ENCODE measurements around the gene C9. TPM values are rescaled to one million over a fixed set of nuclear protein-coding genes. Genes with fewer than 3 reads are reported as not detected.

Gene C9
- polyA plus RNA-seq, 2 of the 4 experiments (the other 2 are of a cell fraction) = 0.03 TPM; not detected in 1

DNA sequence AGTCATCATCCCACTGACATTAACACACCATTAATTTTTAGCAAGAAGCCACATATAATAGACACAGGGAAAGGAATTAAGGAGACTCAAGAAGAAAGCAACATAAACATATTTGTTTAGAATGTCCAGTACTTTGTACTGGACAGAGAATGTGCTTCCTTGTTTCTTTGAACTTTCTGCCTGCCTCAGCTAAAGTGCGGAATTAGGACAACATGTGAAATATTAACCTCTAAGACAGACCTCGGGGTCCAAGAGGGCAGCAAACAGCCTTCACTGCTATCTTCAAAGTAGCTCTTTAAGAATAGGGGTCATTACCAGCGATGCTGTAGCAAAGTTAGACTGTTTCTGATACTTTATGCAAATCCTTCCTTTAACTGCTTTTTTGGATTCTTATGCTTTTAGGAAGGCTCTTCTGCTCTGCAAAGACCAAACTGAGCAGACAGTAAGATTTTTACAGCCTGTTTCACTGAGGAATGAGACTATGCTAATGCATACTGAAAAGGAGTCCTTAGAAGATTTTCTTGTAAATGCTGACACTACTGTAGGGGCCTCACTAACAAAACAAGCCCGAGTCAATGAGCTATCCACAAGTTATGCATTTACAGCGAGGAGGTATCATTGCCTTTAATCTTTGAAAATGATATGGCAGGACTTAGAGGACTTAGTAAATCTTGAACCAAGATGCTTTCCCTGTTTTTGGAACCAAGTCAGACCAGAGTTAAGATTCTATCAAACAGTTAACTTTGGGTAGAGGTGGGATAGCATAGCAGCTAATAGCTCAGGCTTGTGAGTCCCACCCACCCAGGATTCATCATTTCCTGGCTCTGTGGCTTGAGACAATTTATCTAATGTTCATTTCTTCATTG is 36.7 kb upstream of the C9 start:
- DNase-seq (ENCODE audit: low read depth in 1 of 2, low spot score in 1 of 2) = no peak
- POLR2A ChIA-PET = interaction anchor here (2.9 kb wide), 1 partner anchor 24 kb away, joined by 25 read pairs; the partner anchor contains the start of gene DAB2
- H3K4me1 ChIP-seq = peaks cover 36% of the 10 kb centered on the region
- FAIRE-seq = no peak
- no peaks in the 10 kb centered on the region for H3K9me3 ChIP-seq
- 46% methylated on average over 5 of the region's 5 CpGs for WGBS (ENCODE audit: missing lambda C conversion rate)
- ATAC-seq = no peak
- peak overlapping the region; percentile 59 for H3K4me2 ChIP-seq
- H3K27ac ChIP-seq = peak overlapping the region; percentile 75 to 78
- no peak overlapping the region for H3K4me3 ChIP-seq
- CTCF ChIA-PET = interaction anchor here (0.7 to 3.3 kb wide), 8 partner anchors 13 to 184 kb away, joined by 3 to 17 read pairs (median 4); partner anchors contain the start of gene DAB2
- no peak for TF ChIP-seq MYC (IDR thresholded peaks at IDR 0.05; ENCODE audit: borderline replicate concordance, low read length)
- no peak for TF ChIP-seq CBX8 (IDR thresholded peaks at IDR 0.05)
- no peak for TF ChIP-seq POLR2A (IDR thresholded peaks at IDR 0.05; ENCODE audit: low read length)

DNA sequence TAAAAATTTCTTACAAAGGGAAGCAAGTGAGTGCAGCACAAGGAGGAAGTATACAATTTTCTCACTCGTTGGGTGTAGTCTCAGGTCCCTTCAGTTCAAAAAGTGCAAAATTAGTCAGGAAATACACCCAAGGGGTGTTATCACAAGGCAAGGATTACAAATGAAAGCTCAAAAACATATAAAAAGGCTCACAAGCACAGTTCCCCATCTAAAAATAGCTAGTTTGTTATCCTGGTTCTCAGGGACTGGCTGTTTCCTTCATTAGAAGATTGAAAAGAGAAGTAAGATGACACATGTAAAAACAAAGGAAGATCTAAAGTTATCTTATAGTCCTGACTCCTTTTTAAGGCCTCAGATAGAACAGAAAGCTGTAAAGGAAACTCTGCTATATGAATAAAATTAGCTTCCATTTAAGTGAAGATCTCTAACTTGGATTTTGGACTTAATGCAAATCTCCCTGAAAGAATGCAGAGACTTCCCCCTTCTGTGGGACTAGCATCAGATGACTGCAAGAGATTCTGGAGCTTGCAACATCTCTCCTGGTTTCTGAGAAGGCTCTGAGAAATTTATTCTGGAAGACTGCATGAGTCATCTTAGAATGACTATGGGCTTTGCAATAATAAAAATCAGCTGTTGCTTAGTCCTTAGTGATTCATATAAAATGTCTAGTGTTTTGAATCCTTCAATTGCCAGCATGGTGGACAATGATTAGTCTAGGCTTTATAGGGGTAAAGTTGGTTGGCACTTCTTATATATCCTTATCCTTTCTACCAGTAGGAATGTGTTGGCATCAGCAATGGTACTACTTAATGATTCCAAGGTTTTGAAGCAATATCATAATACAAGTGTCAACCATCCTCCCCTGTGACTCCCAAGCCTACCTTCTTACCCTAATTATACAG is 35.1 kb upstream of the C9 start:
- ChIA-PET POLR2A (interaction anchor here (1.0 to 2.9 kb wide), 2 partner anchors 21 to 25 kb away, joined by 3 to 25 read pairs; partner anchors contain the start of gene DAB2), CTCF (interaction anchor here (0.6 to 5.0 kb wide), 6 partner anchors 12 to 171 kb away, joined by 3 to 30 read pairs (median 4); partner anchors contain the start of gene DAB2)
- peak; percentile 96 to 99 for ATAC-seq
- Histone ChIP-seq H3K4me2 (peak overlapping the region; percentile 59), H3K4me1 (peaks cover 48% of the 10 kb centered on the region), H3K27ac (peak overlapping the region; percentile 75 to 88), H3K9me3 (no peaks in the 10 kb centered on the region), H3K4me3 (no peak overlapping the region)
- peak; percentile 62 to 89 for DNase-seq (ENCODE audit: low read depth in 1 of 2, low spot score in 1 of 2)
- no peak for FAIRE-seq
- WGBS (ENCODE audit: missing lambda C conversion rate) = 88% methylated on average over 1 of the region's 1 CpG
- TF ChIP-seq, protein P1, sequence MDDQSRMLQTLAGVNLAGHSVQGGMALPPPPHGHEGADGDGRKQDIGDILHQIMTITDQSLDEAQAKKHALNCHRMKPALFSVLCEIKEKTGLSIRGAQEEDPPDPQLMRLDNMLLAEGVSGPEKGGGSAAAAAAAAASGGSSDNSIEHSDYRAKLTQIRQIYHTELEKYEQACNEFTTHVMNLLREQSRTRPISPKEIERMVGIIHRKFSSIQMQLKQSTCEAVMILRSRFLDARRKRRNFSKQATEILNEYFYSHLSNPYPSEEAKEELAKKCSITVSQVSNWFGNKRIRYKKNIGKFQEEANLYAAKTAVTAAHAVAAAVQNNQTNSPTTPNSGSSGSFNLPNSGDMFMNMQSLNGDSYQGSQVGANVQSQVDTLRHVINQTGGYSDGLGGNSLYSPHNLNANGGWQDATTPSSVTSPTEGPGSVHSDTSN (IDR thresholded peaks at IDR 0.05) = 0 out of 2 replicates have a peak, but pooled peaks have one; percentile 33
- TF ChIP-seq MAFK (IDR thresholded peaks at IDR 0.05; ENCODE audit: partially characterized antibody) (peak; percentile 70), FOSL2 (IDR thresholded peaks at IDR 0.05) (peak; percentile 99), FOSL2 (CRISPR knock-in tag; IDR thresholded peaks at IDR 0.05) (peak; percentile 100), RFX5 (IDR thresholded peaks at IDR 0.05) (no peak), TP53 (CRISPR knock-in tag; IDR thresholded peaks at IDR 0.05) (no peak), KDM1A (IDR thresholded peaks at IDR 0.05; ENCODE audit: low read depth) (no peak), HOXA7 (CRISPR knock-in tag; IDR thresholded peaks at IDR 0.05) (no peak), RAD21 (conservative IDR thresholded peaks at IDR 0.05 in 1 of 2, IDR thresholded peaks at IDR 0.05 in 1 of 2) (peak in 1 of 2 experiments; percentile 50; a peak in 2 of 5 replicates), EP300 (IDR thresholded peaks at IDR 0.05) (peak; percentile 65; a peak in 2 of 5 replicates), HOXB13 (CRISPR knock-in tag; IDR thresholded peaks at IDR 0.05; ENCODE audit: low read depth) (no peak), SMC3 (IDR thresholded peaks at IDR 0.05) (peak; percentile 41; the same call in 1 of the 3 replicates), NFE2L2 (conservative IDR thresholded peaks at IDR 0.05; ENCODE audit: low read length) (0 out of 2 replicates have a peak, but pooled peaks have one; percentile 57), ZC3H11A (IDR thresholded peaks at IDR 0.05) (no peak), RCOR1 (IDR thresholded peaks at IDR 0.05; ENCODE audit: low read depth, low read length) (no peak), FOXS1 (CRISPR knock-in tag; IDR thresholded peaks at IDR 0.05) (no peak), CBX8 (IDR thresholded peaks at IDR 0.05) (no peak), EHMT2 (IDR thresholded peaks at IDR 0.05; ENCODE audit: low read depth) (peak; percentile 66), RARB (CRISPR knock-in tag; IDR thresholded peaks at IDR 0.05) (no peak), ZSCAN20 (CRISPR knock-in tag; IDR thresholded peaks at IDR 0.05) (no peak), SREBF2 (IDR thresholded peaks at IDR 0.05) (no peak)
- TF ChIP-seq, protein P2, sequence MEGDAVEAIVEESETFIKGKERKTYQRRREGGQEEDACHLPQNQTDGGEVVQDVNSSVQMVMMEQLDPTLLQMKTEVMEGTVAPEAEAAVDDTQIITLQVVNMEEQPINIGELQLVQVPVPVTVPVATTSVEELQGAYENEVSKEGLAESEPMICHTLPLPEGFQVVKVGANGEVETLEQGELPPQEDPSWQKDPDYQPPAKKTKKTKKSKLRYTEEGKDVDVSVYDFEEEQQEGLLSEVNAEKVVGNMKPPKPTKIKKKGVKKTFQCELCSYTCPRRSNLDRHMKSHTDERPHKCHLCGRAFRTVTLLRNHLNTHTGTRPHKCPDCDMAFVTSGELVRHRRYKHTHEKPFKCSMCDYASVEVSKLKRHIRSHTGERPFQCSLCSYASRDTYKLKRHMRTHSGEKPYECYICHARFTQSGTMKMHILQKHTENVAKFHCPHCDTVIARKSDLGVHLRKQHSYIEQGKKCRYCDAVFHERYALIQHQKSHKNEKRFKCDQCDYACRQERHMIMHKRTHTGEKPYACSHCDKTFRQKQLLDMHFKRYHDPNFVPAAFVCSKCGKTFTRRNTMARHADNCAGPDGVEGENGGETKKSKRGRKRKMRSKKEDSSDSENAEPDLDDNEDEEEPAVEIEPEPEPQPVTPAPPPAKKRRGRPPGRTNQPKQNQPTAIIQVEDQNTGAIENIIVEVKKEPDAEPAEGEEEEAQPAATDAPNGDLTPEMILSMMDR (IDR thresholded peaks at IDR 0.05) = no peak
- TF ChIP-seq, protein P3, sequence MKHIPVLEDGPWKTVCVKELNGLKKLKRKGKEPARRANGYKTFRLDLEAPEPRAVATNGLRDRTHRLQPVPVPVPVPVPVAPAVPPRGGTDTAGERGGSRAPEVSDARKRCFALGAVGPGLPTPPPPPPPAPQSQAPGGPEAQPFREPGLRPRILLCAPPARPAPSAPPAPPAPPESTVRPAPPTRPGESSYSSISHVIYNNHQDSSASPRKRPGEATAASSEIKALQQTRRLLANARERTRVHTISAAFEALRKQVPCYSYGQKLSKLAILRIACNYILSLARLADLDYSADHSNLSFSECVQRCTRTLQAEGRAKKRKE (CRISPR knock-in tag; IDR thresholded peaks at IDR 0.05; ENCODE audit: low read depth) = no peak
- TF ChIP-seq, protein P4, sequence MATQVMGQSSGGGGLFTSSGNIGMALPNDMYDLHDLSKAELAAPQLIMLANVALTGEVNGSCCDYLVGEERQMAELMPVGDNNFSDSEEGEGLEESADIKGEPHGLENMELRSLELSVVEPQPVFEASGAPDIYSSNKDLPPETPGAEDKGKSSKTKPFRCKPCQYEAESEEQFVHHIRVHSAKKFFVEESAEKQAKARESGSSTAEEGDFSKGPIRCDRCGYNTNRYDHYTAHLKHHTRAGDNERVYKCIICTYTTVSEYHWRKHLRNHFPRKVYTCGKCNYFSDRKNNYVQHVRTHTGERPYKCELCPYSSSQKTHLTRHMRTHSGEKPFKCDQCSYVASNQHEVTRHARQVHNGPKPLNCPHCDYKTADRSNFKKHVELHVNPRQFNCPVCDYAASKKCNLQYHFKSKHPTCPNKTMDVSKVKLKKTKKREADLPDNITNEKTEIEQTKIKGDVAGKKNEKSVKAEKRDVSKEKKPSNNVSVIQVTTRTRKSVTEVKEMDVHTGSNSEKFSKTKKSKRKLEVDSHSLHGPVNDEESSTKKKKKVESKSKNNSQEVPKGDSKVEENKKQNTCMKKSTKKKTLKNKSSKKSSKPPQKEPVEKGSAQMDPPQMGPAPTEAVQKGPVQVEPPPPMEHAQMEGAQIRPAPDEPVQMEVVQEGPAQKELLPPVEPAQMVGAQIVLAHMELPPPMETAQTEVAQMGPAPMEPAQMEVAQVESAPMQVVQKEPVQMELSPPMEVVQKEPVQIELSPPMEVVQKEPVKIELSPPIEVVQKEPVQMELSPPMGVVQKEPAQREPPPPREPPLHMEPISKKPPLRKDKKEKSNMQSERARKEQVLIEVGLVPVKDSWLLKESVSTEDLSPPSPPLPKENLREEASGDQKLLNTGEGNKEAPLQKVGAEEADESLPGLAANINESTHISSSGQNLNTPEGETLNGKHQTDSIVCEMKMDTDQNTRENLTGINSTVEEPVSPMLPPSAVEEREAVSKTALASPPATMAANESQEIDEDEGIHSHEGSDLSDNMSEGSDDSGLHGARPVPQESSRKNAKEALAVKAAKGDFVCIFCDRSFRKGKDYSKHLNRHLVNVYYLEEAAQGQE (IDR thresholded peaks at IDR 0.05) = no peak
- TF ChIP-seq, protein P5, sequence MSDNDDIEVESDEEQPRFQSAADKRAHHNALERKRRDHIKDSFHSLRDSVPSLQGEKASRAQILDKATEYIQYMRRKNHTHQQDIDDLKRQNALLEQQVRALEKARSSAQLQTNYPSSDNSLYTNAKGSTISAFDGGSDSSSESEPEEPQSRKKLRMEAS (IDR thresholded peaks at IDR 0.05) = no peak; the same call in 1 of the 2 replicates

All from A549 (cell line).